Endothelial cell of umbilical vein (primary cell): ENCODE results near the gene ADGRE3. TPM values are rescaled to one million over a fixed set of nuclear protein-coding genes. Genes with fewer than 3 reads are reported as not detected.

Experiments used
- BruUV-seq: library from RNA; stranded (reverse); fragments of 400-500 nt; replicated peaks from 2 replicates; lab custom pipeline; 2021; lab: Mats Ljungman, UMichigan
- CTCF ChIA-PET: fragments of 300-600, 350-600 bp; sonication (Branson Sonifier 250); formaldehyde crosslinking; loops from one replicate; lab custom pipeline; 2021; ENCODE audit warnings: antibody characterized with exemption, inconsistent platforms; lab: Charles Lee
- POLR2A ChIA-PET: fragments of 300-600, 350-600 bp; sonication (Branson Sonifier 250); formaldehyde crosslinking; loops from one replicate; lab custom pipeline; 2021; ENCODE audit warnings: antibody characterized with exemption, inconsistent platforms; lab: Charles Lee
- DNase-seq: peaks from one replicate; pipeline ENCODE4 v3.0.0-alpha.2; 2011; ENCODE audit warnings: low read depth, low spot score
- FAIRE-seq: peaks from 2 replicates; lab custom pipeline; 2011; peaks lifted over from hg19 to GRCh38; lab: Jason Lieb, UNC
- H2AFZ ChIP-seq: 2 replicates; pipeline ENCODE4 v1.6.0; 2012; ENCODE audit warnings: low read depth, low read length, control low read depth, inconsistent platforms
- H3K27ac ChIP-seq: 2 replicates; pipeline ENCODE4 v1.5.1; 2011; ENCODE audit warnings: low read depth, mild to moderate bottlenecking, control low read depth, low read length, moderate library complexity; ENCODE audit not compliant: insufficient read depth
- H3K27me3 ChIP-seq, 2 experiments: 2 replicates each; pipeline versions ENCODE4 v1.6.0 to v1.6.1; 2011; ENCODE audit warnings: low read length in 2 of 2, mixed read lengths in 1 of 2; ENCODE audit not compliant: control insufficient read depth in 2 of 2, insufficient read depth in 2 of 2
- H3K36me3 ChIP-seq, 2 experiments: 2 replicates in 1 of 2; 3 replicates in 1 of 2; pipeline ENCODE4 v1.5.1; 2011; ENCODE audit warnings: low read length in 2 of 2, mild to moderate bottlenecking in 1 of 2, moderate library complexity in 1 of 2; ENCODE audit not compliant: control insufficient read depth in 2 of 2, insufficient read depth in 2 of 2; ENCODE audit errors: extremely low read depth in 1 of 2
- H3K4me1 ChIP-seq: 3 replicates; pipeline ENCODE4 v1.5.1; 2011; ENCODE audit warnings: mild to moderate bottlenecking, low read length; ENCODE audit not compliant: control insufficient read depth, insufficient read depth; ENCODE audit errors: extremely low read depth
- H3K4me2 ChIP-seq: 2 replicates; pipeline ENCODE4 v1.6.1; 2011; ENCODE audit warnings: low read length, control low read depth, mixed read lengths; ENCODE audit not compliant: insufficient read depth
- H3K4me3 ChIP-seq, 3 experiments: fragments of 200-600 bp in 1 of 3; sonication (generic), shearing (Covaris generic) in 1 of 3; replicated peaks in 1 of 3; 2 replicates each; pipeline ENCODE4 v1.5.1; 2011 to 2016; ENCODE audit warnings: control low read depth in 3 of 3, low read length in 3 of 3, mild to moderate bottlenecking in 2 of 3, inconsistent platforms in 1 of 3, low read depth in 1 of 3, moderate library complexity in 1 of 3; ENCODE audit not compliant: insufficient read depth in 1 of 3
- H3K79me2 ChIP-seq: 2 replicates; pipeline ENCODE4 v1.6.0; 2012; ENCODE audit warnings: low read length, inconsistent platforms; ENCODE audit not compliant: control insufficient read depth, insufficient read depth
- H3K9ac ChIP-seq: replicated peaks from 2 replicates; pipeline ENCODE3; 2011; ENCODE audit warnings: low read length, control low read depth; ENCODE audit not compliant: insufficient read depth; ENCODE audit errors: extremely low read depth
- H3K9me1 ChIP-seq: replicated peaks from 3 replicates; pipeline ENCODE4 v1.6.0; 2011; ENCODE audit warnings: mild to moderate bottlenecking, low read length; ENCODE audit not compliant: control insufficient read depth, insufficient read depth; ENCODE audit errors: extremely low read depth
- H3K9me3 ChIP-seq: replicated peaks from 2 replicates; pipeline ENCODE4 v1.5.1; 2012; ENCODE audit warnings: low read length, inconsistent platforms; ENCODE audit not compliant: control insufficient read depth, insufficient read depth
- H4K20me1 ChIP-seq: replicated peaks from 2 replicates; pipeline ENCODE3; 2011; ENCODE audit warnings: mild to moderate bottlenecking, low read length; ENCODE audit not compliant: control insufficient read depth, insufficient read depth; ENCODE audit errors: extremely low read depth
- EZH2 ChIP-seq: IDR thresholded peaks from 2 replicates; pipeline ENCODE4 v1.6.1; 2012; ENCODE audit warnings: borderline replicate concordance, low read depth, mild to moderate bottlenecking, moderate library complexity, low read length, inconsistent platforms; ENCODE audit not compliant: severe bottlenecking
- FOS ChIP-seq: IDR thresholded peaks from 2 replicates; pipeline ENCODE4 v1.6.1; 2011; ENCODE audit warnings: mild to moderate bottlenecking, low read length, moderate library complexity, borderline replicate concordance; ENCODE audit not compliant: insufficient read depth
- GATA2 ChIP-seq: IDR thresholded peaks from 2 replicates; pipeline ENCODE4 v1.7.0; 2011; ENCODE audit warnings: low read depth, mild to moderate bottlenecking, moderate library complexity, mixed read lengths, low read length; ENCODE audit not compliant: insufficient read length, insufficient read depth
- JUN ChIP-seq: IDR thresholded peaks from 2 replicates; pipeline ENCODE4 v1.6.1; 2011; ENCODE audit warnings: borderline replicate concordance, low read depth; ENCODE audit not compliant: insufficient read length, insufficient read depth
- MYC ChIP-seq: IDR thresholded peaks from one replicate; pipeline ENCODE4 v1.6.1; 2011; ENCODE audit warnings: mild to moderate bottlenecking, low read depth, low read length
- POLR2A ChIP-seq: IDR thresholded peaks from 2 replicates; pipeline ENCODE4 v1.6.1; 2012; ENCODE audit warnings: low read depth, mild to moderate bottlenecking, control low read depth, low read length
- POLR2AphosphoS5 ChIP-seq: IDR thresholded peaks from 2 replicates; pipeline ENCODE4 v1.6.1; 2012; ENCODE audit warnings: low read depth, mild to moderate bottlenecking, control low read depth, low read length, moderate library complexity; ENCODE audit not compliant: insufficient read depth
- dilution Hi-C: fragments of 300-500 bp; cut with MboI; formaldehyde crosslinking; loops from one replicate; pipeline ENCODE4 v1.15.0; 2019; ENCODE audit warnings: low sequenced_read_pairs; ENCODE audit not compliant: extremely low pct_ligation_motif_present
- intact Hi-C: fragments of 100-400 bp; cut with micrococcal nuclease; formaldehyde crosslinking; loops from one replicate; pipeline ENCODE4 v1.10.0; 2022
- polyA plus RNA-seq, 4 experiments: library from polyadenylated mRNA; depleted of rRNA in 3 of 4; stranded (reverse) in 3 of 4; unstranded in 1 of 4; fragments of >200 nt; gene quantifications; 2 replicates each; pipeline versions ENCODE4 v1.2.1 to v1.2.3, GENCODE V29; 2011 to 2012; ENCODE audit warnings: missing spikeins in 1 of 4
- total RNA-seq: library from RNA; stranded (reverse); gene quantifications from 2 replicates; pipeline ENCODE4 v1.2.3, GENCODE V29; 2021
- TF ChIP-seq, protein P1 (sequence below): IDR thresholded peaks from 2 replicates; pipeline ENCODE4 v1.6.1; 2011; ENCODE audit not compliant: insufficient read depth, insufficient read length
- TF ChIP-seq, protein P2 (sequence below), 2 donors: IDR thresholded peaks; 1 replicate in 1 of 2; 2 replicates in 1 of 2; pipeline ENCODE4 v1.5.1; 2011; ENCODE audit warnings: low read length in 2 of 2, mild to moderate bottlenecking in 2 of 2, moderate library complexity in 2 of 2, control low read depth in 1 of 2, inconsistent platforms in 1 of 2, low read depth in 1 of 2; ENCODE audit not compliant: insufficient read depth in 1 of 2; ENCODE audit errors: extremely low read depth in 1 of 2

Gene ADGRE3
- total and polyA plus RNA-seq, 2 donors (not counting 3 experiments of a cell fraction or from before 2014, with no cell fraction given) = not detected

DNA sequence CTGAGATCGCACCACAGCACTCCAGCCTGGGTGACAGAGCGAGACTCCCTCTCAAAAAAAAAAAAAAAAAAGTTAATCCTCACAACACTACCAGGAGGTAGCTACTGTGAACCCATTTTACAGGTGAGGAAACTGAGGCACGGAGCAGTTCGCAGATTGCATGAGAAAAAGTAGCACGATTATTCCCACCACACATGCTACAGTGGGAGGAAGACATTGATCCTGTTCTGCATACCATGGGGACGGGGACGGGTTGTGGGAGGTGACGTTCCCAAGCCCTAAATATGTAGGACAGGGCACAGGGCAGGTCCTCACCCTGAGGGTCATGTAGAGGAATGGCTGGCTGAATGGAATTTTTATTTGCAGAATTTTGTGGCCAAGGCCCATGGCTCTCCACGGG, 68.0 kb downstream of the ADGRE3 start:
- Histone ChIP-seq H3K4me2 (no peak overlapping the region), H3K9me1 (no peaks in the 10 kb centered on the region), H3K27me3 (no peaks in the 10 kb centered on the region), H3K4me1 (no peaks in the 10 kb centered on the region), H3K36me3 (no peaks in the 10 kb centered on the region), H3K4me3 (no peak overlapping the region), H3K79me2 (no peaks in the 10 kb centered on the region), H4K20me1 (no peaks in the 10 kb centered on the region), H2AFZ (no peak overlapping the region), H3K9me3 (no peaks in the 10 kb centered on the region), H3K27ac (no peak overlapping the region), H3K9ac (no peak overlapping the region)
- DNase-seq (no peak), FAIRE-seq (no peak)
- no TSS peak for BruUV-seq
- ChIA-PET POLR2A (interaction anchor here (0.6 to 0.7 kb wide), 2 partner anchors 49 to 83 kb away, joined by 3 to 4 read pairs; partner anchors contain the start of gene ZNF333), CTCF (no interaction called here)
- TF ChIP-seq JUN = no peak
- TF ChIP-seq, protein P1, sequence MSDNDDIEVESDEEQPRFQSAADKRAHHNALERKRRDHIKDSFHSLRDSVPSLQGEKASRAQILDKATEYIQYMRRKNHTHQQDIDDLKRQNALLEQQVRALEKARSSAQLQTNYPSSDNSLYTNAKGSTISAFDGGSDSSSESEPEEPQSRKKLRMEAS = no peak
- TF ChIP-seq POLR2AphosphoS5 = no peak
- TF ChIP-seq, protein P2, sequence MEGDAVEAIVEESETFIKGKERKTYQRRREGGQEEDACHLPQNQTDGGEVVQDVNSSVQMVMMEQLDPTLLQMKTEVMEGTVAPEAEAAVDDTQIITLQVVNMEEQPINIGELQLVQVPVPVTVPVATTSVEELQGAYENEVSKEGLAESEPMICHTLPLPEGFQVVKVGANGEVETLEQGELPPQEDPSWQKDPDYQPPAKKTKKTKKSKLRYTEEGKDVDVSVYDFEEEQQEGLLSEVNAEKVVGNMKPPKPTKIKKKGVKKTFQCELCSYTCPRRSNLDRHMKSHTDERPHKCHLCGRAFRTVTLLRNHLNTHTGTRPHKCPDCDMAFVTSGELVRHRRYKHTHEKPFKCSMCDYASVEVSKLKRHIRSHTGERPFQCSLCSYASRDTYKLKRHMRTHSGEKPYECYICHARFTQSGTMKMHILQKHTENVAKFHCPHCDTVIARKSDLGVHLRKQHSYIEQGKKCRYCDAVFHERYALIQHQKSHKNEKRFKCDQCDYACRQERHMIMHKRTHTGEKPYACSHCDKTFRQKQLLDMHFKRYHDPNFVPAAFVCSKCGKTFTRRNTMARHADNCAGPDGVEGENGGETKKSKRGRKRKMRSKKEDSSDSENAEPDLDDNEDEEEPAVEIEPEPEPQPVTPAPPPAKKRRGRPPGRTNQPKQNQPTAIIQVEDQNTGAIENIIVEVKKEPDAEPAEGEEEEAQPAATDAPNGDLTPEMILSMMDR (IDR thresholded peaks at IDR 0.05; ENCODE audit: extremely low read depth in 1 of 2, insufficient read depth in 1 of 2, low read depth in 1 of 2, low read length in 2 of 2) = no peak
- TF ChIP-seq FOS = no peak
- TF ChIP-seq GATA2 = no peak
- TF ChIP-seq POLR2A = no peak
- no peak for TF ChIP-seq EZH2
- no peak for TF ChIP-seq MYC
- intact Hi-C loops = no loop called here
- dilution Hi-C loops = no loop called here
